CD4-positive, alpha-beta T cell treated with Interleukin-4 for 1 hour (primary cell): Measurements from ENCODE around the gene MFRP.

Source experiments
- DNase-seq, 2 donors: peaks; one replicate each; pipeline ENCODE4 v3.0.0-alpha.2; 2020 to 2022

The MFRP gene

GRCh38 chr11:119372260-119373058 lies 26.0 kb upstream of the MFRP start:
- DNase-seq, result no peak

GRCh38 chr11:119371778-119372182 lies 25.3 kb upstream of the MFRP start:
- DNase-seq, result no peak

- DNase-seq, result no peak
Measured at GRCh38 chr11:119371067-119371601, 24.6 kb upstream of the MFRP start.

GRCh38 chr11:119370486-119371046 lies 24.1 kb upstream of the MFRP start:
- peak in 1 of 2 donors; percentile 39 for DNase-seq

- no peak for DNase-seq
Measured at GRCh38 chr11:119369132-119369925, 22.8 kb upstream of the MFRP start.

GRCh38 chr11:119368121-119369034 lies 21.9 kb upstream of the MFRP start:
- DNase-seq, result no peak

GRCh38 chr11:119367661-119368120 lies 21.2 kb upstream of the MFRP start:
- DNase-seq, result no peak

GRCh38 chr11:119366690-119367620 lies 20.4 kb upstream of the MFRP start:
- DNase-seq, result no peak

GRCh38 chr11:119365071-119365591 lies 18.6 kb upstream of the MFRP start:
- DNase-seq, result no peak

GRCh38 chr11:119363851-119364590 lies 17.5 kb upstream of the MFRP start:
- DNase-seq, result peak; percentile 46 to 61

- DNase-seq, result no peak
Measured at GRCh38 chr11:119363081-119363850, 16.8 kb upstream of the MFRP start.

GRCh38 chr11:119362741-119363080 lies 16.2 kb upstream of the MFRP start:
- no peak for DNase-seq

- DNase-seq, result no peak
Measured at GRCh38 chr11:119361941-119362725, 15.6 kb upstream of the MFRP start.

GRCh38 chr11:119361056-119361787 lies 14.7 kb upstream of the MFRP start:
- no peak for DNase-seq

GRCh38 chr11:119359365-119360214 lies 13.1 kb upstream of the MFRP start:
- DNase-seq, result no peak

GRCh38 chr11:119357074-119357473 lies 10.6 kb upstream of the MFRP start:
- DNase-seq, result no peak
